Nephron progenitor cell (in vitro differentiated cells): ENCODE data around the gene CCL2.

Source experiments
- DNase-seq: peaks from one replicate; pipeline ENCODE4 v3.0.0; 2021
- H3K27ac Mint-ChIP-seq: 2 replicates; pipeline ENCODE4 v1.8.0; 2021; ENCODE audit warnings: mild to moderate bottlenecking, moderate library complexity, mixed read lengths
- H3K27me3 Mint-ChIP-seq: 2 replicates; pipeline ENCODE4 v1.8.0; 2021; ENCODE audit warnings: mild to moderate bottlenecking, low read depth, mixed read lengths; ENCODE audit not compliant: poor library complexity
- H3K36me3 Mint-ChIP-seq: 2 replicates; pipeline ENCODE4 v1.8.0; 2021; ENCODE audit warnings: low read depth, mixed read lengths
- H3K4me1 Mint-ChIP-seq: 2 replicates; pipeline ENCODE4 v1.8.0; 2021; ENCODE audit warnings: mixed read lengths
- H3K4me3 Mint-ChIP-seq: 2 replicates; pipeline ENCODE4 v1.8.0; 2021; ENCODE audit warnings: mild to moderate bottlenecking, moderate library complexity, mixed read lengths
- H3K9me3 Mint-ChIP-seq: 2 replicates; pipeline ENCODE4 v1.8.0; 2021; ENCODE audit warnings: mild to moderate bottlenecking, moderate library complexity, mixed read lengths
- TF ChIP-seq, protein P1 (sequence below): fragments of 200-600 bp; sonication (generic); IDR thresholded peaks from 2 replicates; pipeline ENCODE4 v1.5.0; 2021; ENCODE audit warnings: antibody characterized with exemption

Gene CCL2

DNA sequence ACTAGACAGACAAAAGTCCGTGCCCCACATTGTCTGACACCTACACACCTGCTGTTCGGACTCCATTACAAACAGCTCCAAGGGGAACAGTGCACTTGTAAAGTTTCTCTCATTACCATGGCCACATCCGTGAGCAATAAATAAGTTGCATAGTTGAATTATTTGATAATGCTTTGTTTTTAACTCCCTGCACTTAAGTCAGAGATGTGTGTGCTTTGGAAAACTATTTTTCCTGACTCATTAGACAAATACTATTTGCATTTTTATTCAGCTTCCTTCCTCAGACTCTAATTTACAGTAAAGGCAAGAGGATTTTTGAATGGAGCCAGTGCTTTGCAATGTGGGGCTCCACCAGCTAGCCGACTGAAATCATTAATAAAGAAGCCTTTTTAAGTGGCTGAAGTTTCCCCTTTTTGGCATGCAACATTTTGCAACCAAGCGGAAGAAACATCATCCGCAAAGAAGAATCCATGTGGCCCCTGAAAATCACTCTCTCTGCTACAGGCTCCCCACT is 6.5 kb upstream of the CCL2 start:
- TF ChIP-seq, protein P1, sequence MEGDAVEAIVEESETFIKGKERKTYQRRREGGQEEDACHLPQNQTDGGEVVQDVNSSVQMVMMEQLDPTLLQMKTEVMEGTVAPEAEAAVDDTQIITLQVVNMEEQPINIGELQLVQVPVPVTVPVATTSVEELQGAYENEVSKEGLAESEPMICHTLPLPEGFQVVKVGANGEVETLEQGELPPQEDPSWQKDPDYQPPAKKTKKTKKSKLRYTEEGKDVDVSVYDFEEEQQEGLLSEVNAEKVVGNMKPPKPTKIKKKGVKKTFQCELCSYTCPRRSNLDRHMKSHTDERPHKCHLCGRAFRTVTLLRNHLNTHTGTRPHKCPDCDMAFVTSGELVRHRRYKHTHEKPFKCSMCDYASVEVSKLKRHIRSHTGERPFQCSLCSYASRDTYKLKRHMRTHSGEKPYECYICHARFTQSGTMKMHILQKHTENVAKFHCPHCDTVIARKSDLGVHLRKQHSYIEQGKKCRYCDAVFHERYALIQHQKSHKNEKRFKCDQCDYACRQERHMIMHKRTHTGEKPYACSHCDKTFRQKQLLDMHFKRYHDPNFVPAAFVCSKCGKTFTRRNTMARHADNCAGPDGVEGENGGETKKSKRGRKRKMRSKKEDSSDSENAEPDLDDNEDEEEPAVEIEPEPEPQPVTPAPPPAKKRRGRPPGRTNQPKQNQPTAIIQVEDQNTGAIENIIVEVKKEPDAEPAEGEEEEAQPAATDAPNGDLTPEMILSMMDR: no peak
- Mint-ChIP-seq H3K27me3 (peaks cover 15% of the 10 kb centered on the region), H3K4me1 (peaks cover 11% of the 10 kb centered on the region), H3K4me3 (no peak overlapping the region), H3K9me3 (no peaks in the 10 kb centered on the region), H3K27ac (no peak overlapping the region), H3K36me3 (no peaks in the 10 kb centered on the region)
- no peak for DNase-seq

DNA sequence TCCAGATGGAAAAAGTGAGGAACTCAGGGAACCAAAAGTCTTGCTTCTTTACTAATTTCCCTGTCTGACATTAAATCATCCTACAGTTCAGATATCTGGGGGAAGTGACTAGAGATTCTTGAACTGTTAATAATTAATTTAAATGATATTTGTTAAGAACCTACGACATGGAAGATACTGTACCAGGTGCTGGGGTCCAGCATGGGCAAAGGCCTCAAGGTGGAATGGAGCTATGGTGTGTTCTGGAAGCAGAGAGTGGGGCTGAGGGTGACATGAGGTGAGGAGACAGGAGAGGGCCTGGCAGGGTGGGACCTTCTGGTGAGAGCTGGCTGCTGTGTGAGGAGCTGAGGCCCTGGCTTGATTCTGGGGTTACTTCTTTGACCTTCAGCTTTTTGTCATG is 6.0 kb upstream of the CCL2 start:
- no peak overlapping the region for H3K4me3 Mint-ChIP-seq
- TF ChIP-seq, protein P1: no peak
- H3K4me1 Mint-ChIP-seq: peaks cover 11% of the 10 kb centered on the region
- no peak overlapping the region for H3K27ac Mint-ChIP-seq
- H3K36me3 Mint-ChIP-seq: no peaks in the 10 kb centered on the region
- H3K27me3 Mint-ChIP-seq: peaks cover 19% of the 10 kb centered on the region
- DNase-seq: no peak
- H3K9me3 Mint-ChIP-seq: no peaks in the 10 kb centered on the region

DNA sequence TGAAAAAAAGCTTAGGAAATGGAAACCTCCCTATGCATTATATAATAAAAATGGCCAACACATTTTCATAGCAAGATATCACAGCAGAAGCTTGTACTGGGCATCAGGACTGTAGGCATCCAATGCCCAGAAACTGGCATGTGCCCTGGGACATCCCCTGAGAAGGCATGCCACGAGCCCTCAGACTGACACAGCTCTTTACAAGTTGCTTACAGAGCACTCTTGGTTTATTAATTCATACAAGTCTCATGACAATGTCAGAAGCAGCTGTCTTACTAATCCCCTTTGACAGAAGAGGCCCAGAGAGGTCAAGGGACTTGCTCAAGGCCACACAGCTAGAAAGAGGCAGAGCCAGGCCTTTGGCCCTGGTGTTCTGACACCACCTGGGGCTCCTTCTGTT is 5.6 kb upstream of the CCL2 start:
- H3K4me3 Mint-ChIP-seq: no peak overlapping the region
- TF ChIP-seq, protein P1: no peak
- H3K27ac Mint-ChIP-seq: no peak overlapping the region
- H3K36me3 Mint-ChIP-seq: no peaks in the 10 kb centered on the region
- H3K27me3 Mint-ChIP-seq: peaks cover 22% of the 10 kb centered on the region
- no peak for DNase-seq
- peaks cover 11% of the 10 kb centered on the region for H3K4me1 Mint-ChIP-seq
- H3K9me3 Mint-ChIP-seq: no peaks in the 10 kb centered on the region

DNA sequence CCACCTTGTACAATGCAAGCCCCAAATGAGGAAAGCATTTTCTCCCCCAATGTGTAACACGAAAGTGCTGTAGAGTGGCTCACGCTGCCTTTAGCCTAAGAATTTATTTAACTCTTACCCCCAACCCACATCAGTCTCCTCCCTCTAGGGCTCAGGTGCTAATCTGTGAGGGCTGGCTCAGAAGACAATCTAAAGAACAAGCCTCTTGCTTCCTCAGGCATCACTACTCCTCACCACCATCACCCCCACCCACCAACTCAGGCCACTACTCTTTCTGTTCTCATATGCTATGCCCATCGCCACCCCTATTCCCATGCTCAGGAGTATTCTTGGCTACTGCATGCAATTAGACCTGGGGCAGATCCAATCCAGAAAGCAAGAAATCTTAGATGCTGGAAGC is 3.9 kb upstream of the CCL2 start:
- Mint-ChIP-seq H3K4me1 (peaks cover 20% of the 10 kb centered on the region), H3K27me3 (peaks cover 28% of the 10 kb centered on the region), H3K27ac (no peak overlapping the region), H3K36me3 (no peaks in the 10 kb centered on the region), H3K9me3 (no peaks in the 10 kb centered on the region), H3K4me3 (no peak overlapping the region)
- no peak for DNase-seq
- TF ChIP-seq, protein P1: no peak

DNA sequence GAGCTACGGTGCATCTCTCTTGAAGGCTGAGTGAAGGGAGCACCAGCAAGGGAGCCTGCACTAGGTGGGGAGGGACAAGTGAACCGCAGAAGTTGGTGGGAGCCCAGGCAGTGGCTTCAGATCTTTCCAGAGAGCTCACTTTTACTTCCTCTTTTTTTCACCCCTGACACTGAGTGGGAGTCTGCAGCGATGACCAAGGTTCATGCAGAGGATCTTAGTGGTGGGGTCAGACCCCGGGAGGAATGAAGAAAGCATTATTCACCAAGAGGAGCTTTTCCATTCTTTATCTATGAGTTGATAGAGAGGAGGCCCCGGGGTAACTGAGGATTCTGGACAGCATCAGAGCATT is 3.0 kb upstream of the CCL2 start:
- Mint-ChIP-seq H3K36me3 (no peaks in the 10 kb centered on the region), H3K4me1 (peaks cover 20% of the 10 kb centered on the region), H3K27ac (no peak overlapping the region), H3K27me3 (peaks cover 29% of the 10 kb centered on the region), H3K4me3 (no peak overlapping the region), H3K9me3 (no peaks in the 10 kb centered on the region)
- TF ChIP-seq, protein P1: no peak
- DNase-seq: no peak

DNA sequence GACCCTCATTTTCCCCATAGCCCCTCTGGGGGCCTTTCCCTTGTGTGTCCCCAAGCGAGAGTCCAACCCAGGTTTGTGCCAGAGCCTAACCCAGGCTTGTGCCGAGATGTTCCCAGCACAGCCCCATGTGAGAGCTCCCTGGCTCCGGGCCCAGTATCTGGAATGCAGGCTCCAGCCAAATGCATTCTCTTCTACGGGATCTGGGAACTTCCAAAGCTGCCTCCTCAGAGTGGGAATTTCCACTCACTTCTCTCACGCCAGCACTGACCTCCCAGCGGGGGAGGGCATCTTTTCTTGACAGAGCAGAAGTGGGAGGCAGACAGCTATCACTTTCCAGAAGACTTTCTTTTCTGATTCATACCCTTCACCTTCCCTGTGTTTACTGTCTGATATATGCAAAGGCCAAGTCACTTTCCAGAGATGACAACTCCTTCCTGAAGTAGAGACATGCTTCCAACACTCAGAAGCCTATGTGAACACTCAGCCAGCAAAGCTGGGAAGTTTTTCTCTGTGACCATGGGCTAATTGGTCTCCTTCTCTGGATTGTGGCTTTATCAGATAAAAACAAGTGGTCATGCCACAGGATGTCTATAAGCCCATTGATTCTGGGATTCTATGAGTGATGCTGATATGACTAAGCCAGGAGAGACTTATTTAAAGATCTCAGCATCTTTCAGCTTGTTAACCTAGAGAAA is 2.5 kb upstream of the CCL2 start:
- H3K4me1 Mint-ChIP-seq: peaks cover 23% of the 10 kb centered on the region
- no peak overlapping the region for H3K4me3 Mint-ChIP-seq
- no peaks in the 10 kb centered on the region for H3K36me3 Mint-ChIP-seq
- DNase-seq: no peak
- no peaks in the 10 kb centered on the region for H3K9me3 Mint-ChIP-seq
- H3K27ac Mint-ChIP-seq: no peak overlapping the region
- TF ChIP-seq, protein P1: no peak
- H3K27me3 Mint-ChIP-seq: peaks cover 34% of the 10 kb centered on the region
